Central memory CD8-positive, alpha-beta T cell (primary cell): Measurements from ENCODE around the gene COL23A1.

Source experiments
- ATAC-seq: fragments of 150-1000 bp; cut with Tn5 transposase; replicated peaks from 2 replicates; pipeline ENCODE4 v1.10.0; 2022; ENCODE audit warnings: mild to moderate bottlenecking, moderate FRiP score, moderate number of reproducible peaks; ENCODE audit not compliant: poor library complexity, severe bottlenecking; ENCODE audit errors: extremely low read depth
- DNase-seq, 2 donors: peaks; one replicate each; pipeline ENCODE4 v3.0.0; 2021; ENCODE audit warnings: low spot score in 2 of 2
- H3K27ac Mint-ChIP-seq: one replicate; pipeline ENCODE4 v1.8.0; 2022; ENCODE audit warnings: low read depth, mild to moderate bottlenecking, moderate library complexity, mixed read lengths
- H3K27me3 Mint-ChIP-seq: one replicate; pipeline ENCODE4 v1.8.0; 2022; ENCODE audit warnings: mixed read lengths
- H3K36me3 Mint-ChIP-seq: one replicate; pipeline ENCODE4 v1.8.0; 2022; ENCODE audit warnings: mild to moderate bottlenecking, moderate library complexity, mixed read lengths; ENCODE audit not compliant: insufficient read depth
- H3K4me1 Mint-ChIP-seq: one replicate; pipeline ENCODE4 v1.8.0; 2022; ENCODE audit warnings: mixed read lengths
- H3K4me3 Mint-ChIP-seq: one replicate; pipeline ENCODE4 v1.8.0; 2022; ENCODE audit warnings: mild to moderate bottlenecking, moderate library complexity, mixed read lengths
- H3K9me3 Mint-ChIP-seq: one replicate; pipeline ENCODE4 v1.8.0; 2022; ENCODE audit warnings: mixed read lengths

The COL23A1 gene

DNA sequence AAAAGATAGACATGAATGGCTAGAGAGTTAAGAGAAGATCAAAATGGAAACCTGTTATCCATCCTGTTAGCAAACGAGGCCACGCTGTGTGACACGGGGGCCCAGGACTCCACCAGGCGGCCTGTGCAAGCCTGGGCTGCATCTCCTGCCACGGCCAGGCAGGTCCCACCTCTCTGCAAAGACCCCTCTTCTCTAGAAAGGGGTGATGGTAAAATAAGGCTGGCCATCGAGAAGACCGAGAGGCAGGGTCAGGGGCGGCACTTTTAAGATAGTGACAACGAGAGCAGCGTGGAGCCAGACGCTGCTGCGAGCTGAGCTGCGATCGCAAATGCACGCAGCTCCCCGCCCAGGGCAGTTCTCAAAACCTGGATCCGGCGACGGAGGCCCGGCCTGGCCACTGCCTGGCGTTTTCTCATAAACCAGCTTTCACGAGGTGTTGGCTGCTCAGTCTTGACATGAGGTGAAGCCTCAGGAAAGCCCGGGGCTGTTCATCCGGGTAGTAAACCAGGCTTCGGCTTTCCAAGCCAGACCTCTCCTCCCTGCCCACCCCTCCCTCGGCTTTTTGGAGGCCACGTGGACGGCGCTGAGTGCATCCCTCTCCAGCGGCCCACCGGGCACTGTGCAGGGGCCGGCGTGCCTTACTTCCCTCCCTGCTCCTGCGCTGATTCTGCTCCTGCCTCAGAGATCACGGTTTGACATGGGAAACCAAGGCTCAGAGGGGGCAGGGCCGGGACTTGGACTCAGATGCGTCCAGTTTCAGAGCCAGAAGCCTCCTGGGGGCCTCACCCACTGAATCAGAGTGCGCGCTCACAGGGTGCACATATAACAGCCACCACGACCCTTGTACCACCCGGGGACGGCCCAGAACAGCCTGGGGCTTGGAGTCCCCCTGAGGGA is 206.0 kb downstream of the COL23A1 start:
- ATAC-seq (no peak), DNase-seq (no peak)
- H3K27ac Mint-ChIP-seq, result no peak overlapping the region
- H3K4me1 Mint-ChIP-seq, result no peaks in the 10 kb centered on the region
- H3K36me3 Mint-ChIP-seq, result no peaks in the 10 kb centered on the region
- H3K27me3 Mint-ChIP-seq, result peaks cover 38% of the 10 kb centered on the region
- H3K4me3 Mint-ChIP-seq, result no peak overlapping the region
- H3K9me3 Mint-ChIP-seq, result no peaks in the 10 kb centered on the region

DNA sequence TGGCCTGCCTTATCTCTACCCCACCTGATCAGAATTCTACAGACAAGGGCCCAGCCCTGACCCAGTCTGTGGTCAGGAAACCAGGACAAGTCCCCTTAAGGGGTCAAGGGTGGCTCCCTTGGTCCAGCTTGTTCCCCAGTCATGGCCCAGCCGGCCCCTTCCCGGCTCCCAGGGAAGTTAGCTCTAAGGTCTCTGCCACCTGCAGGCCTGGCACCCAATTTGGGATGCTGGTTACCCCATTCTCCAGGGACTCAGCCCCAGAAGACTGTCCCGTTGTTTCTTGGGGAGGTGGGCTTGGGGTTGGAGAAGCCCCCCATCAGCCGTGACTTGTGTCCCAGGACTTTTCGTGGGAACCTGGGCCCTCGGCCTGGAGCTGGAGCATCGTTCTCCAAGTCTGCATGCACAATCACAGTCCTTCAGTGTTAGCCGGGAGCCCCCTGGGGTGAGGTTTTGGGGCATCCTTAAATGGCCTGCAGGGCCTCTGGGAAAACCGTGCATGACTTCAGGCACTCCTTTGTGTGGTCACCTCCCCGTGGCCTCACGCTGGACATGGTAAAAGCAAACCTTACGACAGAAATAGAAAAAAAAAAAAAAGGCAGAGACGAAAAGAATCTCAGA is 206.8 kb downstream of the COL23A1 start:
- H3K4me3 Mint-ChIP-seq, result no peak overlapping the region
- no peaks in the 10 kb centered on the region for H3K4me1 Mint-ChIP-seq
- H3K36me3 Mint-ChIP-seq, result no peaks in the 10 kb centered on the region
- no peak for DNase-seq
- no peaks in the 10 kb centered on the region for H3K9me3 Mint-ChIP-seq
- H3K27me3 Mint-ChIP-seq, result peaks cover 30% of the 10 kb centered on the region
- H3K27ac Mint-ChIP-seq, result no peak overlapping the region
- no peak for ATAC-seq

DNA sequence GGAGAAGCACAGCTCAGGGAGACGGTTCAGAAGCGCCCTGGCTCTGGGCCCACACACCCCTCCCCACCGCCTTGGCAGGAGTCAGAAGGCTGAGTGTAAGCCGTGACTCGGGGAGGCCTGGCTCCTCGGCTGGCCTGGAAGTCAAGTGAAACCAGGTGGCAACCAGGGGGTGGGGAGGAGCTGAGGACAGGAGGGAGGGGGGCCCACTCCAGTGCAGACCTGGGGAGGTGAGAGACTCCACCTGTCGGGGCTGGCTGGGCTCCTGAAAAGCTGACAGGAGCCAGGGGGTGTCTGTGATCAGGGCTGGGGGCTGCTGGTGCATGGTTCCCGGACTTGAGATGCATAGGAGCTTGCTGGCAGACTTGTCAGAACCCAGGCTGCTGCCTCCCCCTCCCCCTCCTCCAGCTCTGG is 207.4 kb downstream of the COL23A1 start:
- Mint-ChIP-seq H3K27ac (no peak overlapping the region), H3K4me1 (no peaks in the 10 kb centered on the region), H3K36me3 (no peaks in the 10 kb centered on the region), H3K27me3 (peaks cover 24% of the 10 kb centered on the region), H3K4me3 (no peak overlapping the region), H3K9me3 (no peaks in the 10 kb centered on the region)
- ATAC-seq (no peak), DNase-seq (no peak)

GRCh38 chr5:178381921-178382695 is 208.1 kb downstream of the COL23A1 start:
- no peak overlapping the region for H3K4me3 Mint-ChIP-seq
- H3K9me3 Mint-ChIP-seq, result no peaks in the 10 kb centered on the region
- H3K36me3 Mint-ChIP-seq, result no peaks in the 10 kb centered on the region
- peaks cover 17% of the 10 kb centered on the region for H3K27me3 Mint-ChIP-seq
- no peak overlapping the region for H3K27ac Mint-ChIP-seq
- ATAC-seq (no peak), DNase-seq (no peak)
- H3K4me1 Mint-ChIP-seq, result no peaks in the 10 kb centered on the region

DNA sequence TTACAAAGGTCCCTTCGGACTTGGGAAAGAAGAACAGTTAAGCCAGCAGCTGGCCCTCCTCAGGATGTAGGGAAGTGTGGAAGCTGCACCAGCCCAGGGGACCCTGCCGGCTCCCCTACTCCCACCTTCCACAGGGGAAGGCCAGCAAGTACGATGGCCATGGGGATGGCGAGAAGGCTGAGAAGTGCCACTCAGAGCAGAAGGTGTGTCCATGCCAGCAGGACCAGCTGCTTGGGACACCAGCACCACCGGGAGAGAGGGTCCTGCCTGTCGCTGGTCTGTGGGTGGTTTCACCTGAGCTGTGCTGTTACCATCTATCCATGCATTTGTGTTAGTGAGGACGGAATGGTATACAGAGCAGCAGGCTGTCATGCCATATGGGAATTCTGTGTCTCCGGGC is 209.0 kb downstream of the COL23A1 start:
- DNase-seq (no peak), ATAC-seq (no peak)
- H3K36me3 Mint-ChIP-seq, result no peaks in the 10 kb centered on the region
- no peak overlapping the region for H3K27ac Mint-ChIP-seq
- no peak overlapping the region for H3K4me3 Mint-ChIP-seq
- H3K27me3 Mint-ChIP-seq, result peaks cover 10% of the 10 kb centered on the region
- H3K9me3 Mint-ChIP-seq, result no peaks in the 10 kb centered on the region
- H3K4me1 Mint-ChIP-seq, result no peaks in the 10 kb centered on the region

- no peaks in the 10 kb centered on the region for H3K4me1 Mint-ChIP-seq
- no peaks in the 10 kb centered on the region for H3K9me3 Mint-ChIP-seq
- no peak overlapping the region for H3K4me3 Mint-ChIP-seq
- no peak for DNase-seq
- no peak for ATAC-seq
- H3K27ac Mint-ChIP-seq, result no peak overlapping the region
- peaks cover 16% of the 10 kb centered on the region for H3K27me3 Mint-ChIP-seq
- no peaks in the 10 kb centered on the region for H3K36me3 Mint-ChIP-seq
Observed at GRCh38 chr5:178380541-178381074, 209.6 kb downstream of the COL23A1 start.

- ATAC-seq (no peak), DNase-seq (no peak)
- Mint-ChIP-seq H3K36me3 (no peaks in the 10 kb centered on the region), H3K4me1 (no peaks in the 10 kb centered on the region), H3K9me3 (no peaks in the 10 kb centered on the region), H3K27ac (no peak overlapping the region), H3K4me3 (no peak overlapping the region), H3K27me3 (peaks cover 21% of the 10 kb centered on the region)
Observed at GRCh38 chr5:178380086-178380485, 210.1 kb downstream of the COL23A1 start.

GRCh38 chr5:178378527-178379484 is 211.4 kb downstream of the COL23A1 start:
- Mint-ChIP-seq H3K9me3 (no peaks in the 10 kb centered on the region), H3K36me3 (no peaks in the 10 kb centered on the region), H3K4me1 (no peaks in the 10 kb centered on the region), H3K27me3 (peaks cover 21% of the 10 kb centered on the region), H3K27ac (no peak overlapping the region), H3K4me3 (no peak overlapping the region)
- ATAC-seq (no peak), DNase-seq (no peak)

GRCh38 chr5:178377583-178378270 is 212.5 kb downstream of the COL23A1 start:
- no peak overlapping the region for H3K4me3 Mint-ChIP-seq
- no peaks in the 10 kb centered on the region for H3K4me1 Mint-ChIP-seq
- no peak for DNase-seq
- ATAC-seq, result no peak
- H3K9me3 Mint-ChIP-seq, result no peaks in the 10 kb centered on the region
- H3K27me3 Mint-ChIP-seq, result peaks cover 18% of the 10 kb centered on the region
- H3K36me3 Mint-ChIP-seq, result no peaks in the 10 kb centered on the region
- no peak overlapping the region for H3K27ac Mint-ChIP-seq

DNA sequence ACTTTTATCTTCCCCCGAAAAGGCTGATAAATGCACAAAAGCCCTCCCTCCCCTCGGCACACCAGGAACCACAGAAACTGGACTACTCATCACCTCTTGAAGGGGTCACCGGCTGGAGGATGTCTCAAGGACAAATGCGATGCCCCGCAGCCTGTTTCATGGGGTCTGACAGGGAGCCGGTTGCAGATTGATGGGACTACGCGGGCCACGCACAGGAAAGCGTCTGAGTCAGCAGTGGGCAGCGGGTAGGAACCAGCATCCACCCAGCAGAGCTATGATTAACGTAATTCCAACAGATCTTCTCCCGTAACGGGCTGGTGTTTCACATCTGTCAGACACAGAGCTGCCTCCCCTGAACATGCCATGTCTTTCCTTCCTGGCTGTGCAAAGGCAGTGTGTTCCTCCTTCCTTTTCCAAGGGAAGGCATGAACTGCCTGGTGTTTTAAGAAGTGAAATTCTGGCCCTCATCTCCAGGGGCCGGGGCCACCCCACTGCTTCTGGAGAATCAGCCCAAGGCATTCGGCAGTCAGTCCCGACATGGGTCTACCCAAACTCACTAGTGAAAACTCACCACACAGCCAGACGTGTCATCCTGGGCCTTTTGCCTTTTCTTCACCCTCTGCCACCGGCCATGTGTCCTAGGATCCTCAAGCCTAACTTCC is 213.1 kb downstream of the COL23A1 start:
- Mint-ChIP-seq H3K27ac (no peak overlapping the region), H3K27me3 (peaks cover 25% of the 10 kb centered on the region), H3K9me3 (no peaks in the 10 kb centered on the region), H3K4me3 (no peak overlapping the region), H3K36me3 (no peaks in the 10 kb centered on the region), H3K4me1 (no peaks in the 10 kb centered on the region)
- no peak for DNase-seq
- ATAC-seq, result no peak

GRCh38 chr5:178375348-178375747 is 214.8 kb downstream of the COL23A1 start:
- H3K27ac Mint-ChIP-seq, result no peak overlapping the region
- peaks cover 38% of the 10 kb centered on the region for H3K27me3 Mint-ChIP-seq
- DNase-seq (no peak), ATAC-seq (no peak)
- no peak overlapping the region for H3K4me3 Mint-ChIP-seq
- no peaks in the 10 kb centered on the region for H3K4me1 Mint-ChIP-seq
- H3K9me3 Mint-ChIP-seq, result no peaks in the 10 kb centered on the region
- H3K36me3 Mint-ChIP-seq, result no peaks in the 10 kb centered on the region
